Myocyte (in vitro differentiated cells): Measurements from ENCODE around the gene LMTK2. TPM values are rescaled to one million over a fixed set of nuclear protein-coding genes. Genes with fewer than 3 reads are reported as not detected.

Source experiments
- DNase-seq: peaks from one replicate; pipeline ENCODE4 v3.0.0-alpha.2; 2012; ENCODE audit warnings: low read depth
- total RNA-seq: library from RNA; depleted of rRNA; stranded (reverse); fragments of >200 nt; gene quantifications from 2 replicates; pipeline ENCODE4 v1.2.3, GENCODE V29; 2014

The LMTK2 gene
- total RNA-seq, 1 donor from 2014 or later = 7.1 TPM

DNA sequence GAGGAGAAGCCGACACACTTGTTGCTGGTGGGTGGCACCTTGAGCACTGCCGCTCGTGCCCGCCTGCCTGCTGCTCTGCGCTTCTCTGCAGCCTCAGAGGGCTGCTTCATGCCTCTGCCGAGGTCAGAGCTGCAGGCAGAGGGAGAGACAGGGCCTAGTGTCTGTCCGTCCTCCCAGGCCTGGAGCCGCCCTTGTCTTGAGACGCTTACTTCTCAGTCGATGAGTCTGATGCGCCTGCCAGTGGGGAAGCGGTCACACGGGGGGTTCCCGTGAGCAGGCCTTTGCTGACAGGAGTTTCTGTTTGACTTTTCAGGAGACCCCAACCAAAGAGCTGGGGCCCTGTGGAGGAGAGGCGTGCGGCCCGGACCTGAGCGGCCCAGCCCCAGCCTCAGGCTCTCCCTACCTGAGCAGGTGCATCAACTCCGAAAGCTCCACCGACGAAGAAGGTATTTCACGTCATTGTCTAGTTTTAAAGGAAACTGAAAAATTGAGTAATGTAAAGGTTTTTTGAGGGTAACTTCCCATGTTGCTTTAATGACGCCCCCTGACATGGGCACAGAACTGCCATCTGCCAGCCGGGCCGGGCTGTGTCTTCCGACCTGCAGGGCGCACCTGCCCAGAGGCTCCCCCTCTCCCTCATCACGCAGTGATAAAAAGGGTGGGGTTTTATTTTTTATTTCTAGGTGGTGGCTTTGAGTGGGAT is 96.8 kb downstream of the LMTK2 start:
- DNase-seq = no peak

DNA sequence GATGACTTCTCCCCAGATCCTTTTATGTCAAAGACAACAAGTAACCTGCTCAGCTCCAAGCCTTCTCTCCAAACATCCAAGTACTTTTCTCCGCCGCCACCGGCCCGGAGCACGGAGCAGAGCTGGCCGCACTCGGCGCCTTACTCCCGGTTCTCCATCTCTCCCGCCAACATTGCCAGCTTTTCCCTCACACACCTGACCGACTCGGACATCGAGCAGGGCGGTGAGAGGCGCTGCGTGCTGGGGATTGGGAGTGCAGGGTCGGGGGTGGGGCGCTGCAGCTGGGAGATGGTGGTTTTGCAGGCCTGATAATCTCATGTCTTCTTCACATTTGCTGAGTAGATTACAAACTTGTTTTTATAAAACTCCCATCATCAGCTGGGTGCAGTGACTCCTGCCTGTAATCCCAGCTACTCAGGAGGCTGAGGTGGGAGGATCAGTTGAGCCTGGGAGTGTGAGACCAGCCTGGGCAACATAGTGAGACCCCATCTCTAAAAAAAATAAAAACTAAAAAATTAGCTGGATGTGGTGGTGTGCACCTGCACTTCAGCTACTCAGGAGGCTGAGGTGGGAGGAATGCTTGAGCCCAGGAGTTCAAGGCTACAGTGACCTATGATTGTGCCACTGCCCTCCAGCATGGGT is 97.4 kb downstream of the LMTK2 start:
- no peak for DNase-seq

DNA sequence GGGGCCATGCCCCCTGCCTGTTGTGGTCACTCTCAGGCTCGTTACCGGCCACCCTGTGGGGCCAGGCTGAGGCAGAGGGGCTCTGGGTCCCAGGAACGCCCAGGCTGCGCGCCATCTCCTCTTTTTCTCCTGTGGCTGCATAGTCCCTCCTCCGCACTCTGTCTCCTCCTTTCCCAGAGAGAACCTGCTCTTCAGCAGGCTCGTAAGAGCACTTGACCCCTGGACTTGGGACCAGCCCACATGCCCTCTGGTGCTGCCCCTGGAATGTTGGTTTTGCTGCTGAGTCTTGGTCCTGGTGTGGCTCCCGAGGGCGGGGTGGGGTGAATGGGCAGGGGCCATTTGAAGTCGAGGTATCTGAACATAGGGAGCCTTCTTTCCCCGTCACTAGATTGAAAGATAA is 98.0 kb downstream of the LMTK2 start:
- DNase-seq = no peak

DNA sequence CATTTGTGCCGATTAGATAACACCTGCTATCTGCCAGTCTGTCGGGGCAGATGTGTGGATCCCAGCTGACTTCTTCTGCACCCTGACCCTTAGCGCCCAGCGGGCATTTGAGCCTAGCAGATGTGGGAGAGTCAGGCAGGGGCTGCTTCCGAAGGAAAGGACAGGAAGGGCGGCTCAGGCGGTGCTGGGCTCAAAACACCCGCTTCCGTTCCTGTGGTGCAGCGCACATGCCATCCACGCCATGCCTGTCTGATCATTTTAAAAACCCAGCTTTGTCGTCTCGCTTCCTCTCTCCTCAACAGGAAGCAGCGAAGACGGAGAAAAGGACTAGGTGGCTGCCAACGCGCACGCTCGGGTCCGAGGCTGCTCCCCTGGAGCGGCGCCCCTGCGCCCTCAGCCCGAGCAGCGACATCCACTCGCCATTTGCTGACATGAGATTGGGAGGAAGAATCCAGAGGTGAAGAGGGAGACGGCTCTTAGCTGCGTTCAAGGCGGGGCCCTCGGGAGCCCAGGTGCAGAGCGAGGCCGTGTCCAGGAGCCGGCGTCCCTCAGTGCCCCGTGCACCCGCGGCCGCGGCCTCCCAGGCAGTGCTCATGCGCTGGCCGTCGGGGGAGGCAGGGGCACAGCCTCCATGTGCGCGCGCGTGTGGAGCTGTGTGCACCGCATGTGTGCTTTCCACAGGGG is 98.6 kb downstream of the LMTK2 start:
- DNase-seq = no peak

DNA sequence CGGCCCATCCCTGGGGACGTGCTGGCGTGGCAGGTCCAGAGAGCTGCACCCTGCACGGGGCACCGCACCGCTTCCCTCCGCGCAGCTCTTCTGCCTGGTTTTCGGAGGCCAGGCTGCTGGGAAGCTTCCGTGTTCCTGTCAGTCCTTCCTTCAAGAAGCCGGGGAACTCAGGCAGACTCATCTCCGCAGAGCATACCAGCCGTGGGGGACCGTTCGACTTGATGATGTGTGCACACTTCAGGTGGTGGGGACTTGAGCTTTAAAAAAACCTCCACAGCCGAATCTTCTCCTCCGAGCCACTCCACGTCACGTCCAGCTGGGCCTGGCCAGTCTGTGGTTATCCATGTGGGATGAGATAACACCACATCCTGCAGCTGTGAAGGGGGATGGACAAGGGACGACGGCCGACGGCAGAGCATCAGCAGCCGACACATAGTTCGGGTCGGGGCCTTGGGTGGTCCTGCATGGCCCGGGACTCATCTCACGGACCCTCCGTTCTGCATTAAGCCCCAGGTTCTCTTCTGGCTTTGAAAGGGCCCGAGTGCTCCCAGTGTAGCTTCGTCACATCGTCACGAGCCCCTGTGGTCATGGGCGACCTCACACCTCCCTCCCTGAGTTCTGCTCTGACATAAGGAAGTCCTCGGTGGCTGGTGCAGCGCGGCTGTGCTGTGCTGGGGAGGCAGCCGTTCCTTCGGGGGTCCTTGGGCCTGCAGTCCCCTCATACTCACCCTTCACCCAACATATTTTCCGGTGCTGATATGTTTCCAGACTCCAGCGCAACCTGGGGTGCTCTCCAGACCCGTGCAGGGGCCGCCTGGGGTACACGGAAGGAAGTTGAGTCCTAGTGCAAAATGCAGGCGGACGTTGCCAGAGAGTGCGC is 100.0 kb downstream of the LMTK2 start:
- peak; percentile 50 for DNase-seq

DNA sequence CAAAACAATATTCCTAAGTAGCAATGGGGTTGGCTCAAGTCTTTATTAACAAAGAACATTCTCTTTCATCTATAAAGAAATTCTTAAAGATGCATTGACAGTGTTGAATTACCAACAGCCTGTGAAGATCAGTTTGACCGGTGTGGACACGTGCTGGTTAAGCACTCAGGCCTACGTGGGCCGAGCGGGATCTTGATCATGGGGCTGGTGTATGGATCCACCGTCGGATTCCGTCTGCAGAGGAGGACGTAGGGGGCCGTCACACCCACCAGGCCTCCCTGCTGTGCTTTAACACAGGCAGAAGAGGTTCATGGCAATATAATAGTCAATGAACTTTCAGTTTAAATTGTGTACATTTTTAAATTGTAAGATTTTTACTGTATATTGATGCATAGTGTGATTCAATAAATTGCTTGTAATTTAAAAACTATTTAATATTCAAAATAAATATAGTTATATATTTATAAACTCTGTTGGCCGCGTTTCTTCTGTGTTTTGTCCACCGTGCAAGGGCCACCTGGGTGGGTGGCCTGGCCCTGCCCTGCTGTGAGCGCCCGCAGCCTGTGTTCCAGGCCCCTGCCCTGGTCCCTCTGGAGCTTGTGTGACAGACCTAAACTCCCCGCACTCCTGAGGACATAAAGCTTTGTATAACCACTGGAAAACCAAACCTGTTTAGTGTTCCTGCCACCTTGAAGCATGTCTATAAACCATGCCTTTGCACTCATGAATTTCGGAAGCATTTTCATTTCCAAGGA is 102.7 kb downstream of the LMTK2 start:
- DNase-seq = no peak

DNA sequence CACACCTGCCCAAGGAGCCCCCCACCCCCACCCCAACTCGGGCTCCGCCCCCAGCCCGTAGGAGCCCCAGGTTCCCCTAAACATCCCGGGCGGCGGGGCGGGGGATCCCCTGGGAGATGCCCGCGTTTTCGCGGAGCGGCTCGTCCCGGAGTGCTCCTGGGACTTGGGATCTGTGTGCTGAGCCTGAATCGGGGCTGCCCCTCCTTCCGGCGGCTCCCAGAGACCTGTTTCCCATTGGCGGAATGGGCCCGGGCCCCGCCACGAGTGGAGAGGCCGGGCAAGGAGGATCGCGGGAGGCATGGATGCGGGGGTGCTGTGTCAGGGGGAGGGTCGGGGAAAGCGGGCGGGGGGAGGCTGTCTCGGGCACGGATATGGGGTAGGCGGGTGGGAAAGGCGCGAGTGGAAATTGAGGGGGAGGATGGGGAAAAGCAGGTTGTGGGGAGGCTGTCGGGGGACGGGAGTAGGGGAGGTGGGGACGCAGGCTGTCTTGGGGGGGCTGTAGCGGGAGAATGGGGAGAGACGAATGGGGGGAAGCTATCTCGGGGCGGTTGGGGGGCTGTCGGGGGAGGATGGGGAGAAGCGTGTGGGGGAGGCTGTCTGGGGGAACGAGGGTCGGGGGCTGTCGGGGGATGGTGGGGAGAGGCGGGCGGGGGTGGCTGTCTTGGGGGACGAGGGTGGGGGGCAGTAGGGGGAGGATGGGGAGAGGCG is 104.0 kb downstream of the LMTK2 start:
- DNase-seq = no peak

DNA sequence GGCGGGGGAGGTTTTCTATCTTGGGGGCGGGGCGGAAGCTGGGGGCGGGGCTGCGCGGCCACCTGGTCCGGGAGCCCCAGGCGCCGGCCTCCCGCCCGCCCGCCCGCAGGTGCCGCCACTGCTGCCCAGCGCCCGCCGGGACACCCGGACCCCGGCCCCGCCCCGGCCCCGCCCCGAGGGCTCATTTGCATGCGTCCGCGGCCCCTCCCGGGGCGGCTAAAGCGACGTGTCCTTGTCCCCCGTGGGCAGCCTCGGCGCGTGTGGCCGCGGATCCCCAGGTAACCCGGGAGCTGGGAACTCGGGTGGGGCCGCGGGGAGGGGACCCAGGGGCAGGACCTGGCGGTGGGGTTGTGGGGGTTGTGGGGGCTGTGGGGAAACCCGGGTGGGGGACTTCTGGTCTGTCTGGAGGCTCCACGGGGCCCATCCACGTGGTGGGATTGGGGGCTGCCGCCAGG is 104.6 kb downstream of the LMTK2 start, which contains the start of gene BHLHA15:
Gene BHLHA15, plus strand, starts transcription at position 219 of the 455 bp plus-strand sequence. CDS start 871 bp downstream, outside the sequence.
- peak; percentile 9 for DNase-seq

DNA sequence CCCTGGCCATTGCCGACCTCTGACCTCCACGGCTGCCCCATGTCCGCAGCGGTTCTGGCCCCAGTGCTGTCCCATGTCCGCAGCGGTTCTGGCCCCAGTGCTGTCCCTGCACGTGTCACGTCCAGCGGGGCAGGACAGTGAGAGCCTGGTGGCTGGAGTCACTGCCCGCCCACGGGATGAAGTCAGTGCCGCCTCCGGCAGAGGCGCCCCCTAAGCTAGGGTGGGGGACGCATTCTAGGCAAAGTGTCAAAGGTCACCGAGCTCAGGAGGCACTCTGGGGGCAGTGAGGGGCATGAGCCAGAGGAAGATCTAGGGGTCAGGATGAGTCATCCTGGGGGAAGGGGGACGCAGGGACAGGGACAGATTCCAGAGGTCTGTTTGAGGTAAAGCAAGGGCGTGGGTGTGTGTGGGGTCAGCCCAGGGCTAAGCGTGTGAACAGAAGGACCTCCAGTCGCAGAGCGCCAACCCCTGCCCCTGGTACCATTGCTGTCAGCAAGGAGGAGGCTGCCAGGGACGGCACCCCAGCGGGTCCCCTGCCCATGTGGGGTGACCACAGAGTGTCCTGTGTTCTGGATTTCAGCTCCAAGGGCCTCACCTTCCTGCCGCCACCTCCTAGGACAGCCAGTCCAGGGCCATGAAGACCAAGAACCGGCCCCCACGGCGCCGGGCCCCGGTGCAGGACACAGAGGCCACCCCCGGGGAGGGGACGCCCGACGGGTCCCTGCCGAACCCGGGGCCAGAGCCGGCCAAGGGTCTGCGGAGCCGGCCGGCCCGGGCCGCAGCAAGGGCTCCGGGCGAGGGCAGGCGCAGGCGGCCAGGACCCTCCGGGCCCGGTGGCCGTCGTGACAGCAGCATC is 105.2 kb downstream of the LMTK2 start:
- DNase-seq = no peak

DNA sequence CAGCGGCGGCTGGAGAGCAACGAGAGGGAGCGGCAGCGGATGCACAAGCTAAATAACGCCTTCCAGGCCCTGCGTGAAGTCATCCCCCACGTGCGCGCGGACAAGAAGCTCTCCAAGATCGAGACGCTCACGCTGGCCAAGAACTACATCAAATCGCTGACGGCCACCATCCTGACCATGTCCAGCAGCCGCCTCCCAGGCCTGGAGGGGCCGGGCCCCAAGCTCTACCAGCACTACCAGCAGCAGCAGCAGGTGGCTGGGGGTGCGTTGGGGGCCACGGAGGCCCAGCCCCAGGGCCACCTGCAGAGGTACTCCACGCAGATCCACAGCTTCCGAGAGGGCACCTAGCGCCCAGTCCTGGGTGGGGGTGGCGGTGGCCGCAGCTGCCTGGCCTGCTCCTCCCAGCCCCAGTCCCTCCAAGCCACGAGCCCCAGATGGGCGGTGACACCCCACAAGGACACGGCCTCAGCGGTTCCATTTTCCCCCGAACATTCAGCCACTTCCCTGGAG is 105.9 kb downstream of the LMTK2 start:
- DNase-seq = no peak

DNA sequence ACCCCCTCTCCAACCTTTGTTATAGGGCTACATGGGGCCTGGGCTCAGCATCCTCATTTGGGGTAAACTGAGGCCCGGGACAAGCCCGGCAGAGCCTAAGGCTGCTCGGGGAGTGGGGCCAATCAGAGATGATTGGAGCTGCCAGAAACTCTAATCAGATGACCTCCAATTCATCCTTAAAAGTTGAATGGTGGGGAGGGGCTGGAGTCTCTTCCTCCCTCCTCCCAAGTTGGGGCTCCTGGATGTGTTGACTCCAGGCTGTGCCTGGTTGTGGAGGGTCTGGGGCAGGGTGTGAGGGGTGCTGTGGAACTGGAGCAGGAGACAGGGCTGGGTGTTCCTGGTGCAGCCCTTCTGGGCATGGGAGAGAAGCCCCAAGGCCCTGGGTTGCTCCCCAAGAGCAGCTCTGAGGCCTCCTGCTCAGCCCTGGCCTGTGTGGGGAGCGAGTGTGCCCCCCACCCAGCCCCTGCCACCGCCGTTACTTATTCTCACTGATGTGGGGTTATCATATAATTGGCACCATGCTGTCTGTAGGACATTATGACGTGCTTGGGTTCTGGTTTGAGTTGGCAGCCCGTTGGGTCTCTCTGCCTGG is 106.7 kb downstream of the LMTK2 start:
- DNase-seq = no peak

DNA sequence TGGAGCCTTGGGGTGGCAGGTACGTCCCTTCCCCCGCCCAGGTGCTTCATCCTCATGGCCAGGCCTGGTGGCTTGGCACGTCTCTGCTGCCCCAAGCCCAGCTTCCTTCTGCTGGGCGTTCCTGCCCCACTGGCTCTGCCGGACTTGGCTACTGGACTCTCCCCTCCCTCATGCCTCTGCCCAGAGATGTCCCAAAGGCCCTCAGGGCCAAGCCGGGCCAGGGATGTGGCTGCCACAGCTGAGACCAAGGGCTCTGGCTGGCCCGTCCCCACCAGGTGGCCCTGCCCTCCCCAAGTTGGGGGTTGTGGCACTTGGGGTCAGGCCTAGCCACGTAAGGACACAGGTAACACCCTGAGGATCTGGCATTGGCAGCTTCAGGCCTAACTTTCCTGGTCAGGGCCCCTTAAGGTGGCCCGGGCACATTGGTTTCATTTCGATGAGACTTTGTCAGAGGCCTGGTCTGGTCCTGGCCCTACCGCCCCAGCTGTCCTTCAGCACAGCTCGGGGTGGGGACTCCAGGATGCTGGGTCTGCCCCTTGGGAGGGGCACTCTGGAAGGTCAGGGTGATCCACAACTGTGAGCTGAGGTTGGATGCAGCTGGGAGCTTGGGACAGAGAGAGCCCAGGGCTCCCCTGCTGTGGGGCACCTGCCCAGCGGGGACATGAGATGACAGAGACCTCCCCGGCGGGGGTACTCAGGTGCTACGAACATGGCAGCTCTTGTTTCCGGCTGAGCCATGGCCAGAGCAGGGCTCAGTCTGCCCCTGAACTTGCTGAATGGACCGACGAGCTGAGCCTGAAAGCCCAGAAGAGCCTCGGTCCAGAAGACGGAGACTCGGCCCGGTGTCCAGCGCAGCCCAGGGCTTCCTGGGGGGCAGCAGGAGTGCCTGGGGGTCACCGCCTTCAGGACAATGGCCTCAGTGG is 107.5 kb downstream of the LMTK2 start:
- DNase-seq = peak; percentile 8

DNA sequence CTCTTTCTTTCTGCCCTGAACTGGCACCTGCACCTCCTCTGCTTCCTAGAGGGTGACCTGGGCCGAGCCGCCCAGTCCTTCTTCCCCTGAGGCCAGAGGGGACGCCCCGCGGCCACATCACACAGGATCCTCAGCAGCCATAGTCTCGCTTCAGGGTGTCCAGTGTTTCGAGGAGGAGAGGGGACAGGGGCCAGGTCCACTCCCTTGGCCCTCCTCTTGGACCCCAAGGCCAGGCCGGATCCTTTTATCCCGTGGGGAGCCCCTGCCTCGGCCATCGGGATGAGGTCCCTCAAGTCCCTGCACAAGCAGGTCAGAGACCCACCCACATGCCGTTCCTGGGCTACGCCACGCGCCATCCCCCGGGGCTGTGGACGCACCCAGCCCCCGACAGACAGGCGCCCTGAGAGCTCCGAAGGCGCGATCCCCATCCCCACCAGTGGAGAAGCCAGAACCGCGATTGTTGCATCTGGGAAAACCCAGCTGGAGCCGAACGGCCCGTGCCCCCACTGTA is 108.2 kb downstream of the LMTK2 start:
- DNase-seq = no peak

DNA sequence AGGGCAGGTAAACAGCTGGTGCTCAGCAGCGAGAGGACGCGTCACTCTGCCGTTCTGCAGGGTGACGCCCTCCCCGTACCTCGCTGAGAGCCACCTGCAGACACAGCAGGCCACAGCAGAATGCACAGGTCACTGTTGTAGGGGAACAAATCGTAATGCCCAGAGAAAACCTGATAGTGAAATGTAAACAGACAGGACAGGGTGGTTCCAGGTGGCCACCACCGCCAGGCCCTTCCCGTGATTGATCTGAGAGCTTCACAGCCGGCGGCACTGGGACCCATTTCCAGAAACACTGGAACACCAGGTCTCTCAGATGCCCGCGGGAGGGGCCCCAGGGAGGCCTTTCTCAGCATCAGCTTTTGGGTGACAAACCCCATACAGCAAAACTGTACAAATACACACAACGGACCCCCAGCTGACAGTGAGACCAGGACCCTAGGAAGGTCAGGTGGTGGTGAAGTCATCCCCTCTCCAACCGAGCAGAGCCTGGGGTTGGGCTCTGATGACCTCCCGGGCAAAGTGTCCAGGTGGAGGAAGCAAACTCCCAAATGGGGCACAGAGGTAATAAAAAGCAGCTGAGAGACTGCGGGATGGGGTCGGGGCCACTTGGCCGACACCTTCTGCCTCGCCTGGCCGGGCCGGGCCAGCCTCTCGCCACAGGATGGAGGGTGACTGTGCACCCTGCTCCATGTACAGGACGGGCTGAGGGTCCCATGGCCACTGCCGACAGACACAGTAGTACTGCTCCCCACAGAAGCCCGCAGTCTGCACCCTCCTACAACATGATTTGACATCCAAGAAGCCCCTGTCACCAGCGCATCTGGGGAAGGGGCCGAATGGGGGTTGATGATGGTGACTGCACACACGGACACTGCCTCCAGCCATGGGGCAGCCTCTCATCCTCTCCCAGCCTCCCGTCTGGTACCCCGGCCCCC is 109.2 kb downstream of the LMTK2 start:
- DNase-seq = no peak

DNA sequence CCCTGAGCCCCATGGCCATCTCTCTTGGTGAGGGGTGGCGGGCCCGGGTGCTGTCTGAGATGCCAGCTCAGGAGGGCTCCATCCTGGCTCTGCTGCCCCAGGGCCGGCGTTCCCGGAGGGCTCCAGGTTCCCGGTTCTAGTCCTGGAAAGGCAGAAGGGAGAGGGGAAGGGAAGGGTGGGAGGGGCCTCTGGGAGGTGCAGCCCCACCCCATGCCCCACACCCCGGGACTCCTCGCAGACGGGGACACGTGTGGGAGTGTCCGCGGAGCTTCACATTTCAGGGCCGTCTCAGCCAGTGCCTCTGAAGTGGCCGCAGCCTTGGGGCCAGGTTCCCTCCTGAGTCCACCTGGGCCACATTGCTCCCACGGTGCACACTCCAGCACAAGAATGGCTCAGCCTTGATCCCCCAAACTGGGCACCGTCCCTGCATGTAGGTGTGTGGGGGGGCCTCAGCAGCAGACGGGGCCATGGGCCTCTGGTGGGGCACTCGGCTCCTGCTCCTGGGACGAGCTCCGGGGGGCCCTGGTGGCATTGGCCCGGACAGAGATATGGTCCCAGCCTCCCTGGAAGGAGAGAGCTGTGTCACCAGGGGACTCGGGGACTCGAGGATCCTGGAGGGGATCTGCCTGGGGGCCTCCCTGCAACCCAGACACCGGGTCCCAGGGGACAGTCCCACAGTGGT is 110.4 kb downstream of the LMTK2 start:
- no peak for DNase-seq
